GM21515 (cell line): ENCODE data around the gene VTN.
"Not testable (repeated sequence)": the region's sequence is repeated elsewhere in the genome, so short reads cannot be mapped to it uniquely, and the experiment has no call there.

ENCODE experiments used
- ATAC-seq: cut with Tn5 transposase; IDR thresholded peaks from one replicate; pipeline ENCODE4 v1.9.1; 2021; ENCODE audit not compliant: unreplicated experiment

The VTN gene

DNA sequence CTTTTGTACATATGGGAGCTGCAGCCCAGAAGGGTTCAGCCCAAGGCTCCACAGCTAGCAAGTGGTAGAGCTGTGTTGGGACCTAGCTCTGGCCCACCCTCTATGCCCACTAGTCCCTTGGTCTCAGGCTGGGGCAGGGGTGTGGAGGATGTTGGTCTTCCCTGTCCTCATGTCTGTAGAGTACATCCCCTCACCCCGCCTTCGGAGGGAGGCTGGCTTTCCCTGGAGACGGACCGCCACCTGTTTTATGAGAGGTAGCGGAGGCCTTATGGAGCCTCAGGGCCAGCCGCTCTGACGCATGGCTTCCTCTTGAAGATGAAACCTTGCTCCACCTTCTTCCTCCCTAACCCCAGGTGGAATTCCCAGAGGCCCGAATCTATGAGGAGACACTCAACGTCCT lies 26.1 kb downstream of the VTN start:
- no peak for ATAC-seq

DNA sequence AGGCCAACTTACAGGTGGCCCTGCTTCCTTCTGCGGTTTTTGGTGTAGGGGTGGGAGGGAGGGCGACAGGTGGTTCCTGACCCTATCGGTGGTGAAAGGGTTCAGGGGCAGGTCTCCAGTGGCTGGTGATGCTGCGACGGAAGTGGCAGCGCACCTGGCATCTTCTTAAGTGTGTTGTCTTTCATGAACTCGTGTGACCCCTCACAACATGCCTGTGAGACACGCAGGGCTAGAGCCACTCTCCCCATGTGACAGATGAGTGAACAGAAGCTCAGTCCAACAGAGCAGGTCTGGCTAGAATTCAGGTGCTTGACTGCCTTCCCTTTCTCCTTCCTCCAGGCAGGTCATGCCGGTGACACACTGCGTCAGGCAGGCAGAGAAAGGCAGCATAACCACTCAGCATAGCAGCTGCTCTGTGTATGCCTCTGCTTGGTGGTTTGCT lies 26.6 kb downstream of the VTN start:
- ATAC-seq: no peak

DNA sequence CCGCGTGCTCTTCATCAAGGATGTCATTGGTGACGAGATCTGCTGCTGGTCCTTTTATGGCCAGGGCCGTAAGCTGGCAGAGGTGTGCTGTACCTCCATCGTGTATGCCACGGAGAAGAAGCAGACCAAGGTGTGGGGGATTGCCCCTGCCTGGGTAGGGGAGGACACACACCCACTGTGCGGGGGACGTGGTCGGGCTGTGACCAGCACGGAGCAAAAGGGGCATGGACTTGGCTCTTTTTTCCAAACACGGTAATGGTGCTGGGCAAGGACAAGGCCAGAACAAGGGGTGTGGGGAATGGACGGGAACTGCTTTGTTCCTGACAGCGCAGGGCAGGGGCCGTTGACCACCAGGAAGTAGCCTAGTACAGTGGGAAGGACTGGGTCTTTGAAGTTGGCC lies 27.8 kb downstream of the VTN start:
- no peak for ATAC-seq

DNA sequence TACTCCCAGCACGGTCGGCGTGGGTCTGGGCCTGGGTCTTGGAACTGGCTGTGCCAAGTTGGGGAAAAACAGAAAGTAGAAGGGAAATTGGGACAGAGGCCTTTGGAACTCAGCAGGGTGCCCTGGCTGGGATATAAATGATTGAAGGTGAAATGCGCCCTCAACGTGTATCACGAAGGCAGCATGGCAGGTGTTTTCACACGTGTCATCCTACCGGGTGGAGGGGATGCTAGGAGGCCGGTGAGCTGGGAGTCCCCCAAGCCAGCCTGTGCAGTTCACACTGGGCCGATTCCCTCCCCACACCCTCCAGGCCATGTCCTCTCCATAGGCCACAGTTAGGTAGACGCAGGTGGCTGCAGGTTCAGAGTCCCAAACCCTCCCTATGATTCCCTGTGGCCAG lies 28.6 kb downstream of the VTN start:
- ATAC-seq: no peak

- no peak for ATAC-seq
Measured at GRCh38 chr17:28340374-28340773, 29.7 kb downstream of the VTN start.

DNA sequence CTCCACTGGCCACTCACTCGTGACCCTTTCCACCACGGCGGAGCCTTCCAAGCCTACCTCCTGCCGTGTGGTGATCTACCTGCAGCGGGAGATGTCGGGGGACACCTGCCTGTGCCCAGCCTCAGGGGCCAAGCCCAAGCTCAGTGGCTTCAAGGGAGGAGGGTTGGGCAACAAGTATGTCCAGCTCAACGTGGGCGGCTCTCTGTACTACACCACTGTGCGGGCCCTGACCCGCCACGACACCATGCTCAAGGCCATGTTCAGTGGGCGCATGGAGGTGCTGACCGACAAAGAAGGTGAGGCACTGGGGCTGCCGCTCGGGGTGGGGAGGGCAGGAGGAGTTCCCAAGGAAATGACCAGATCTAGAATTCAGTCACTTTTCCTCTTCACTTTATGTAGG lies 30.7 kb downstream of the VTN start:
- ATAC-seq: no peak

DNA sequence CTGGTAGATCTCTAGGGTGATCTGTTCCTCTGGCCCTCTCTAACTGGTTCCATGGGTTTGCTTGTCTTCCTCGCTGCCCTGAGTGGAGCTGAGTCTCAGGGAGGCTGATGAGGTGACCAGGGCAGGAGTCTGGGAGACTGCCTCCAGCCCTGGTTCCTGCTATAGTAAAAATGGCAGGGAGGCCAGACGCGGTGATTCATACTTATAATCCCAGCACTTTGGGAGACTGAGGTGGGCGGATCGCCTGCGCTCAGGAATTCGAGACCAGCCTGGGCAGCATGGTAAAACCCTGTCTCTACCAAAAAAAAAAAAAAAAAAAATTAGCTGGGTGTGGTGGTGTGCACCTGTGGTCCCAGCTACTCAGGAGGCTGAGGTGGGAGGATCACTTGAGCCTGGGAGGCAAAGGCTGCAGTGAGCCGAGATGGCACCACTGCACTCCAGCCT lies 31.3 kb downstream of the VTN start:
- ATAC-seq: not testable (repeated sequence)

GRCh38 chr17:28338056-28338768 lies 31.9 kb downstream of the VTN start:
- no peak for ATAC-seq

DNA sequence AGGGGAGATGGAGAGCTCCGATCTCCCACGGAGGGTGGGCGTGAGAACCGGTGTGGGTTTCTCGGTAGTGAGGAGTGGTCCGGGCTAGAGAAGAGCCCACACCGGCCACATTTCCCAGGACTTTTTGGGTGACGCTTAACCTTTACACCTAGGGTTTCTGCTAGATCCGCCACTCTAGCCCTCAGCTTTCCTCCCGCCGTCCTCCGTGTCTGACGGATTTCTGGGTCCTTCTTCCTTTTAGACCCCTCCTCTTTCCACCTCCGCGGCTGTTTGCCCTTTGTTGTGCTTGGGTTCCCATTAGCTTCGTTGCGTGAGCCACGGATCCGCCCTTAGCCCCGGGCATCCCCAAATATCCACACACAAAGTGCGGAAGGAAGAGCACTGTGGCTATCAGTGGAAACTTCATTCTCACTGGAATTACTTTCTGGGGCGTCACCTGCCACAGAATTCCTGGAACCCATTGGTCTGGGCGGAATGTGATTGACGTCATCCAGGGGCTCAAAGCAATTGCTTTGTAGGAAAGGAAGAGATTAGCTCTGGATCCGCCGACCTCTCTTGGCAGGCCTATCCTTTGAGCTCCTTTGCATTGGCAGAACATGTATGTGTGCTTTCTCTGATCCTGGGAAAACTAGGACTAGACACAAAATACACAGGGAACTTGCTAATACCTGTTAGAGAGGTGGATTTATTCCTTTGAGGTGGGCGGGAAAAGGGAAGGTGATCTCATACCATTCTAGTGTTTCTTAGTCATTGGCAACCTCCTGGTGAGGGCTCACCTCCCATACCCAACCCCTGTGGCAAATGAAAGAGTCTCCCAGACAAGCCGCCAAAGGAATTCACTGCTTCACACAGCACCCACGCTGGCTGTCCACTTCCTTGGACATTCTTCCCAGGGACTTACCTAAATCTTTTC lies 33.9 kb downstream of the VTN start:
- peak; percentile 1 for ATAC-seq

- ATAC-seq: peak; percentile 92
Measured at GRCh38 chr17:28335201-28335958, 34.7 kb downstream of the VTN start, which contains the start of the genes IFT20 and TNFAIP1. Gene IFT20, minus strand, starts transcription at chr17:28335472. Its CDS starts 3,487 bp downstream, at chr17:28331985. Gene TNFAIP1, plus strand, starts transcription at chr17:28335761. Its CDS starts 3,761 bp downstream, at chr17:28339522.

GRCh38 chr17:28334666-28335200 lies 35.4 kb downstream of the VTN start:
- ATAC-seq: no peak

- no peak for ATAC-seq
Measured at GRCh38 chr17:28334171-28334570, 35.9 kb downstream of the VTN start.

GRCh38 chr17:28333083-28333746 lies 36.9 kb downstream of the VTN start:
- no peak for ATAC-seq

GRCh38 chr17:28331891-28332420 lies 38.2 kb downstream of the VTN start:
- no peak for ATAC-seq

- no peak for ATAC-seq
Measured at GRCh38 chr17:28330671-28331070, 39.4 kb downstream of the VTN start.

DNA sequence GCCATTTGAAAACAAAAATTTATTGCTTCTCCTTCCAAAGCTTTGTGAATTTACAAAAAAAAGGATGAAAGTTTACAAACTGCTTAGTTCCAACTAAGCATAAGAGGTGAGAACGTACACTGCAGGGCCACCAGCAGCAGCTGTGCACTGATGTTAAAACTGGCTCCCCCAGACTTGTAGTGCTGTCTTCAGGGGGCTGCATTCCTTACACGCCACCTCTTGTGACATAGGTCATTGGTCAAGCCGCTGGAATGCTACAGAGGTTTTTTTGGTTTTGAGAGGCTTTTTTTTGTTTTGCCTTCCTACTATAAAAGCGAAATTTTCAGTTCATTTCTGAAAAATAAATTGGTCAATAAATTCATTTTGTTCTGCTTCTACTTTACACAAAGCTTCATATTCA lies 41.8 kb downstream of the VTN start:
- no peak for ATAC-seq

- ATAC-seq: no peak
Measured at GRCh38 chr17:28327709-28328108, 42.4 kb downstream of the VTN start.

- no peak for ATAC-seq
Measured at GRCh38 chr17:28327031-28327607, 43.0 kb downstream of the VTN start.

DNA sequence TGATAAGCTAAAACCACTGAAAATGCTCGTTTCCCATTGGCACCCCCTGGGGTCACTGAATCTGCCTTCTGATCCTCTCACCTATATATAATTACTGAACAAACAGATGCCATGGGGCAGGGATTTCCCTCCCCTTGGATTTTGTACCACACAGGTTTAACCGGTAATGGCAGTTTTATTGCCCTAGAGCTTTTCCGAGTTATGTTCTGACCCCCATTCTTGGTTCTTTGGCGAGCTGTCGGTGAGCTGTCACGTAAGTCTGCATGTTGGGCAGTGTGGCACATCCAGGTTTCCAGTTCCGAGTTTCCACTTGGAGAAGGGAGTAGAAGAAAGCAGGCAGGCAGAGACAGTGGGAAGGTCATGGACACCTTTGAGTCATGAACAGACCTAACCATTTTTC lies 44.0 kb downstream of the VTN start:
- ATAC-seq: no peak

- no peak for ATAC-seq
Measured at GRCh38 chr17:28325211-28325610, 44.9 kb downstream of the VTN start.
